Osteoblast (primary cell): ENCODE data around the gene HOXC9. TPM values are rescaled to one million over a fixed set of nuclear protein-coding genes. Genes with fewer than 3 reads are reported as not detected.

Experiments
- DNase-seq: peaks from one replicate; pipeline ENCODE4 v3.0.0; 2011; ENCODE audit warnings: low spot score, mixed read lengths; ENCODE audit not compliant: insufficient read length; ENCODE audit errors: missing footprints
- H2AFZ ChIP-seq: 2 replicates; pipeline ENCODE4 v1.6.0; 2011; ENCODE audit warnings: mild to moderate bottlenecking, low read length
- H3K27ac ChIP-seq: 2 replicates; pipeline ENCODE4 v1.5.1; 2011; ENCODE audit warnings: mild to moderate bottlenecking, low read depth, low read length, moderate library complexity
- H3K27me3 ChIP-seq: 2 replicates; pipeline ENCODE4 v1.6.0; 2012; ENCODE audit warnings: mild to moderate bottlenecking, control low read depth, inconsistent platforms, low read length, moderate library complexity; ENCODE audit not compliant: insufficient read depth
- H3K36me3 ChIP-seq: 2 replicates; pipeline ENCODE4 v1.5.1; 2011; ENCODE audit warnings: mild to moderate bottlenecking, low read length, control low read depth, moderate library complexity; ENCODE audit not compliant: insufficient read depth
- H3K4me1 ChIP-seq: 2 replicates; pipeline ENCODE4 v1.5.1; 2011; ENCODE audit warnings: mild to moderate bottlenecking, low read length, control low read depth, moderate library complexity; ENCODE audit not compliant: insufficient read depth
- H3K4me2 ChIP-seq: 2 replicates; pipeline ENCODE4 v1.6.0; 2011; ENCODE audit warnings: mild to moderate bottlenecking, low read length; ENCODE audit not compliant: insufficient read depth
- H3K4me3 ChIP-seq: fragments of 200-600 bp; sonication (generic); 3 replicates; pipeline ENCODE4 v1.5.1; 2012; ENCODE audit warnings: mild to moderate bottlenecking, low read length, inconsistent platforms; ENCODE audit not compliant: insufficient read depth
- H3K79me2 ChIP-seq: 2 replicates; pipeline ENCODE4 v1.6.0; 2012; ENCODE audit warnings: mild to moderate bottlenecking, low read length, control low read depth, inconsistent platforms; ENCODE audit not compliant: insufficient read depth
- H3K9me3 ChIP-seq: 2 replicates; pipeline ENCODE4 v1.5.1; 2011; ENCODE audit warnings: low read depth, low read length, control low read depth
- H4K20me1 ChIP-seq: 2 replicates; pipeline ENCODE4 v1.6.0; 2012; ENCODE audit warnings: mild to moderate bottlenecking, low read length, control low read depth; ENCODE audit not compliant: insufficient read depth
- total RNA-seq: library from RNA; depleted of rRNA; stranded (reverse); fragments of >200 nt; gene quantifications from 2 replicates; pipeline ENCODE4 v1.2.3, GENCODE V29; 2012
- TF ChIP-seq, protein P1 (sequence below): IDR thresholded peaks from 2 replicates; pipeline ENCODE4 v1.5.1; 2011; ENCODE audit warnings: mild to moderate bottlenecking, low read depth, low read length, moderate library complexity; ENCODE audit errors: extremely low read depth

Gene HOXC9
- total RNA-seq, 1 donor = 11.6 TPM

DNA sequence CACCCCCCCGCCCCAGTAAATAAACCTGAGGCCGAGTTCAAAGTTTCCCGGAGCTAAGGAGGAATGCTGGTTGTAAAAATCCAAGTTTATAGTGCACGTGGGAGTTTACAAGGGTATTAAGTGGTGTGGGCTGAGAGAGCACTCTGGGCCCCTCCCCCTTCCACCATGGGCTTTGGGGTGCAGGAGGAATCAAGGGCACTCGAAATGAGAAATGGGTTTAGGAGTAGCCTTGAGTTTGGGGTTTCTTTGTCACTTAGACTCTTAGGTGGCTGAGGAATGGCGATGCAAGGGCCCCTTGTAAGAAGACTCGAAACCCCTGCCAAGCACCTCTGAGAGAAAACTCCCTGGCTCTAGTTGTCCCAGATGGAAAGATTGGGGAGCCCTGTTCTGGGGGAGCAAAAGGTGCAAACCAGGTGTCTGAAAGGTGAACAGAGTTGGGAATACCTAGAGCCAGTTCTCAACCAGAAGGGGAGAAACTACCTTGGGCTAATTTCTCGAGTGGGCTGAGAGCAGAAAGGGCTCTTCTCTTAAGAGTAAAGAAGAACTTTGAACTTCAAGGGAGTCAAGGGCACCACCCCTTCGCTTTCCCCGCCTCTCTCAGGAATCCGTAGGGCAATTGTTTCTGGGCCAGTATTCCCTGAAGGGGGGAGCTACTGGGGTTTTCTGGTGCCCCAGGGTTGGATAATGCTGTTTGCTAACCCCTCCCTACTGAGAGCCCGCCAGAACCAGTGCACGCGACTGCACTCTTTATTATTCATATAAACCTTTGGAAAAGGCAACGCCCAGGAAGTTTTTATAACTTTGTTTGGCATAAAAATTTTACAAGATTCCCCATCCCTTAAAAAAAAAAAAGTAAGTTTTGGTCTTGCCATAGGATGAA, 21.2 kb upstream of the HOXC9 start:
- TF ChIP-seq, protein P1, sequence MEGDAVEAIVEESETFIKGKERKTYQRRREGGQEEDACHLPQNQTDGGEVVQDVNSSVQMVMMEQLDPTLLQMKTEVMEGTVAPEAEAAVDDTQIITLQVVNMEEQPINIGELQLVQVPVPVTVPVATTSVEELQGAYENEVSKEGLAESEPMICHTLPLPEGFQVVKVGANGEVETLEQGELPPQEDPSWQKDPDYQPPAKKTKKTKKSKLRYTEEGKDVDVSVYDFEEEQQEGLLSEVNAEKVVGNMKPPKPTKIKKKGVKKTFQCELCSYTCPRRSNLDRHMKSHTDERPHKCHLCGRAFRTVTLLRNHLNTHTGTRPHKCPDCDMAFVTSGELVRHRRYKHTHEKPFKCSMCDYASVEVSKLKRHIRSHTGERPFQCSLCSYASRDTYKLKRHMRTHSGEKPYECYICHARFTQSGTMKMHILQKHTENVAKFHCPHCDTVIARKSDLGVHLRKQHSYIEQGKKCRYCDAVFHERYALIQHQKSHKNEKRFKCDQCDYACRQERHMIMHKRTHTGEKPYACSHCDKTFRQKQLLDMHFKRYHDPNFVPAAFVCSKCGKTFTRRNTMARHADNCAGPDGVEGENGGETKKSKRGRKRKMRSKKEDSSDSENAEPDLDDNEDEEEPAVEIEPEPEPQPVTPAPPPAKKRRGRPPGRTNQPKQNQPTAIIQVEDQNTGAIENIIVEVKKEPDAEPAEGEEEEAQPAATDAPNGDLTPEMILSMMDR = no peak
- Histone ChIP-seq H3K4me2 (no peak overlapping the region), H3K36me3 (no peaks in the 10 kb centered on the region), H3K4me3 (no peak overlapping the region), H3K4me1 (no peaks in the 10 kb centered on the region), H2AFZ (no peak overlapping the region), H3K27me3 (no peaks in the 10 kb centered on the region), H4K20me1 (no peaks in the 10 kb centered on the region), H3K27ac (no peak overlapping the region), H3K79me2 (no peaks in the 10 kb centered on the region), H3K9me3 (no peaks in the 10 kb centered on the region)
- DNase-seq = no peak

DNA sequence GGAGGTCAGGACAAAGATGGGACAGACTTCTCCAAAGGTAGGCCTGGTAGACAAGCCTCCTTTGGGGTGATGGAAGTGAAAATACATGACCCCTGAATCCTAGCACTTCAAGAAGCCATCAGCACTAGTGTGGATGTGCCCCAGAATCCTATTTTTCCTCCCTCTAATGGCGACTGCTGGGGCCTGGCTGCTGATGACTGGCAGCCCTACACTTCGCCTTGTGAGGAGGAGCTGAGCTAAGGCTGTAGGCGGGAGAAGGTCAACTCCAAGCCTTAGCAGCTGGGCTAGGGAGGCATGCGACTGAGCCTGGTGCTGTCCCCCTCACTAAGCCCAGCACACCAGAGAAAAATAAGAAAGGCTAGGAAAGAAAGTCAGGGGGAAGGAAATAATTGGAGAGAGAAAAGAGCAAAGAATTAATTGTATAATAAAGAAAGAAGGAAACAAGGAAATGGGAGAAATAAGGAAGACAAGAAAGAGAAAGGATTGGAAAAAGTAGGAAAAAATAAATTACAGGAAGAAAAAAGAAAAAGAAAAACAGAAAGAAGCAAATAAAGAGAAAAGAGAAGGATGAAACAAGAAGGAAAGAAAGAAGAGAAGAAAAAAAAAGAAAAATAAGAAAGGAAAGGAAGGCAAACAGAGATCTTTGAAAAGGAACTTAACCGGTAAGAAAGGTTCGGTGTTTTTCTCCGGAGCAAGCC, 19.7 kb upstream of the HOXC9 start:
- H3K79me2 ChIP-seq = peaks cover 3% of the 10 kb centered on the region
- DNase-seq = no peak
- no peak overlapping the region for H3K27ac ChIP-seq

DNA sequence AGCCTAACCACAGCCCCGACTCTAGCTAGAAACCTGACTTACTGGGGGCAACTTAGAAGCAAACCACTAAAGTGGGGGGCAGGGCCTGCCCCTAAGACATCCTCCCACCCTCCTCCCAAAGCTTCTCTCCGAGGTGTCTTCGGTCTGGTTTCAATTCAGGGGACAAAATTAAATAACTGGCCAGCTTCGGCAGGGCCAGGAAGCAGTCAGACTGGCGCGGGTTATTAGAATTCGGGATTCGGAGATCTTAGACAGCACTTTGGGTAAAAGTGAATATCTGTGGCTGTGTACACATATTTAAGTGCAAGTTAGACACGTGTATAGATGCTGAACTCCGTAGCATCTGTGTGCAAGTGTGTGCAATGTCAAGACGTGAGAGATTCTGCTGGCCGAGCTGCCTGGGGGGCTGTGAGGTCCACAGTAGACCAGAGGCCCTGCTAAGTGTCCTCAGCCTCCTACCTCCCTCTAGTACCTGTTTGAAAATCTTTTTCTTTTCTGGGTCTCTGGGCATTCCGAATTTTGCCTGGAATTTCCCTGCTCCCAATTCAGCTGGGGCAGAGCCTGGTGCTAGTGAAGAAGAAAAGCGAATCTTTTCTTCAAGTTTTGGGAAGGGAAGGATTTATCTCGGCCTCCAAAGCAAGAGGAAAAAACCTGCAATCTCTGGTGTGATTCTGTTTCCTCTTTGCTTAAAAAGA, 19.0 kb upstream of the HOXC9 start:
- H3K79me2 ChIP-seq = peaks cover 10% of the 10 kb centered on the region
- no peaks in the 10 kb centered on the region for H3K27me3 ChIP-seq
- no peak overlapping the region for H3K4me3 ChIP-seq
- no peak overlapping the region for H3K27ac ChIP-seq
- DNase-seq = no peak
- H3K4me1 ChIP-seq = peaks cover 6% of the 10 kb centered on the region
- no peak overlapping the region for H2AFZ ChIP-seq
- no peaks in the 10 kb centered on the region for H3K9me3 ChIP-seq
- no peaks in the 10 kb centered on the region for H3K36me3 ChIP-seq
- no peaks in the 10 kb centered on the region for H4K20me1 ChIP-seq
- H3K4me2 ChIP-seq = no peak overlapping the region
- TF ChIP-seq, protein P1 = no peak

More for the DNA sequence above, 19.7 kb upstream of the HOXC9 start:
- H3K9me3 ChIP-seq = no peaks in the 10 kb centered on the region
- TF ChIP-seq, protein P1 = no peak
- H3K4me3 ChIP-seq = no peak overlapping the region
- no peak overlapping the region for H3K4me2 ChIP-seq
- no peak overlapping the region for H2AFZ ChIP-seq
- peaks cover 2% of the 10 kb centered on the region for H3K4me1 ChIP-seq
- no peaks in the 10 kb centered on the region for H3K27me3 ChIP-seq
- no peaks in the 10 kb centered on the region for H3K36me3 ChIP-seq
- no peaks in the 10 kb centered on the region for H4K20me1 ChIP-seq
